ENCODE data around the gene FARSB.

GRCh38 chr2:222646008-222646407 is 9.9 kb downstream of the FARSB start:
- TF ChIP-seq EP300 (IDR thresholded peaks at IDR 0.05) = no peak
- no peak for TF ChIP-seq POLR2AphosphoS5 (IDR thresholded peaks at IDR 0.05)
- TF ChIP-seq CTCF (IDR thresholded peaks at IDR 0.05) = no peak

Data from gastroesophageal sphincter (tissue), 3 donors.